Stimulated activated CD4-positive, alpha-beta T cell treated with anti-CD3 and anti-CD28 coated beads, Interleukin-15, amount 100 ng/mL, for 24 hours (primary cell): ENCODE measurements around the gene PTPRG.

ENCODE experiments used
- DNase-seq: peaks from one replicate; pipeline ENCODE4 v3.0.0-alpha.2; 2020

The PTPRG gene

DNA sequence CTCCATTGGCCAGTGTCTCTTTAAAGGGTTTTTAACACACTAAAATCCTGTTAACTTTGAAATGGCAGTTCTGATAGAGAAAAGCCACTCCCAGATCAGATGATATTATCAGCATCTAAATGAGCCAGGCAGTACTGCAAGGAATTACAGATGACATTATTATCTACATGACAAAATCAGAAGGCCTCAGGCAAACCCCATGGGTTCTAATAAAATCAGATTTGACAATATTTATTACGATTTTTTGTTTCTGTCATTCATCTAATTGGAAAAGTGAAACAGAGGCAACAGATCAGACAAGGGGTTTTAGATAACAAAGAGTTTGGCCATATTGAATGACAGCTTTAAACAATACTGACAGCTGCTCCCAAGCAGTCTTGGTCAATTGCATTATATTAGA, 699.3 kb downstream of the PTPRG start:
- DNase-seq: no peak

DNA sequence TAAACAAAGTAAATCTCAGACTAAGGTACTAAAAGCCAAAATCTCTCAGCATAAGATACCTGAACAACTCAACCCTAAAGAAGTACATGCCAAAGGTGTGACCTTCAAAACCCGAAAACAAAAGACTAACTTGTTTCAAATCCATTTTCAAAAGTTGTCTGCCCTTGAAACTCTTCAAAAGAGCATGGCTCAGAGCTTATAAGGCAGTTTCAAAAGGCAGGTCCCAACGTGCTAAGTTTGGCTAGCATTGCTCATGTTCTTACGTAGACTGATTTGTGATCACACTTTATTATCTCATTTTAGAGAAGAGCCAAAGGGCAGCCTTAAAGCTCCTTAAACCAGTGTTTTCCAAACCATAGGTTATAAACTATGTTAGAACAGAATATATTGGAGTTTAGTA, 699.8 kb downstream of the PTPRG start:
- no peak for DNase-seq

DNA sequence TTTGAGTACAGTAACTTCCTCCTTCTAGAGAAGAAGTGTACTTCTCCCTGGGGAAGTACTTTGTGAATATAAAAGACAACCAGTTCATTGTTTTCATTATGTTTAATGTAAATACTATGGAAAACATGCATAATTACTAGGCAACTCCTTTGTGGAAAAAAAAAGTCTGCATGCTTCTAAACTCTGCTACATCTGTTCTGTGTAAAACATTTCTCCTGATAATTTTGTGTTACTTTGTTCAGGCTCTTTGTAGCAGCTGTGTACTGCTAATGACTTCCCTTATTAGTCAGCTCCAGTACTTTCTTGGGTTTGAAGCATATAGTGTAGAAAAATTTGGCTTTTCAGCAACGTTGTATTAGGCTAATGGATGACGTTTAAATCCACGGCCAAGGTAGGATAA, 700.4 kb downstream of the PTPRG start:
- no peak for DNase-seq

DNA sequence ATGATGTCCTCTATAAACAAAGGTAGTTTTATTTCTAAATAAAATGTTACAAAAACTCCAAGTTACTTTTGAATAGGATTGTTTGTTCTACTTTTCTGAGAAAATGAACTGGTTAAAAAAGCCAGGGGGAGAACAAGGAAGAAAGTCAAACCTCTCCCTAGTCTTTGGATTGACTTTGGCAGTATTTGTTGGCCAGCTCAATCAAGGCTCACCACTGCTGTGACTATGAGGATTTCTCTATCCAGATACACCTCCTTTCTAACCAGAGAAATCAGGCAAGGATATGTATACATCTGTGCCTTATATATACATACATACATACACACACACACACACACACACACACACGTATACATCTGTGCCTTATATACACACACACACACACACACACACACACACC, 704.2 kb downstream of the PTPRG start:
- DNase-seq: no peak

DNA sequence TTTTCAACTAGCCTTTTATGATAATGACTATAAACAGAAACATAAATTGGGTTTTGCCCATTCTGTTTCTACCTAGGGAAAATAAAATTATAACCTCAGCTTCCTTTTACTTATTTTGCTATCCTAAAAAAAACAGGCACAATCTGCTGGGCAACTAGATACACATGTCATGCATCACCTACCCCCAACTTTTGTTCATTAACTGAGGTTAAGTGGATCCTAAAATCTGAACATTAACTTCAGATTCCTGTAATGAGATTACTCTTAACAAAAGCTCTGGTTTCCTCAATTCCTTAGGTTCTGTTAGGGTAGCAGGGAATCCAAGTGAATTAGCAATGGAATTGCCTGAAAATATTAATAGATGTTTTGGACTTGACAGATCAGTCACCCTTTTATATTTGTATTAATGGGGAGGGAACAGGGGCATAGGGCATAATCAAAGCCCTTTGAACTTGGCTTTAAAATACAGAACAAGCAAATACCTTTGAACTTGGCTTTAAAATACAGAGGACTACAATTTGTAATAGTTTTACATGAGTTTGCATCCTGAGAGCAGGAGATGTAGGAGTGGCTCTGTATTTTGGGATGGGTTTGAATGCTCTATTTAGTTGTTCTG, 705.4 kb downstream of the PTPRG start:
- DNase-seq: no peak

DNA sequence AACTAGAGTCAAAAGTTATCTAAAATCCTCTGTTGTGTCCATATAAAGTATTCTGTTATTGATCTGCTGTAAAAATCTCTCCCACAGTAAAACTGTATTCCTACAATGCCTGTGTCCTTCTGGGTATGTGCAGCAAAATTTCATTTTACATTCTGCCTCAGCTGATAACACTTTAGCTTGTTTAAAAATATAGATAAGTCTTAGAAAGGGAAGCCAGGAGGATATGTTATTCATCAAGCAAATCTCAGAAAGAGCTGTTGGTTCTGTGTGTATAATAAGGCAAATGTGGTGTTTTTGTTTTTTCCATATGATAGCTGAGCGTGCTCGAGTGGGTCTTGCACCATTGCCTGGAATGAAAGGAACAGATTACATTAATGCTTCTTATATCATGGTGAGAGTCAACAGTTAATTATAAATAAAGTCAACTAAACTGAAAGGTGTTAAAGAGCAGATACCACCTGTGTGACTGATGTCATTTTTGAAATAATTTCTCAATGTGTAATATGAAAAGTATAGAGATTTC, 715.3 kb downstream of the PTPRG start:
- DNase-seq: no peak

DNA sequence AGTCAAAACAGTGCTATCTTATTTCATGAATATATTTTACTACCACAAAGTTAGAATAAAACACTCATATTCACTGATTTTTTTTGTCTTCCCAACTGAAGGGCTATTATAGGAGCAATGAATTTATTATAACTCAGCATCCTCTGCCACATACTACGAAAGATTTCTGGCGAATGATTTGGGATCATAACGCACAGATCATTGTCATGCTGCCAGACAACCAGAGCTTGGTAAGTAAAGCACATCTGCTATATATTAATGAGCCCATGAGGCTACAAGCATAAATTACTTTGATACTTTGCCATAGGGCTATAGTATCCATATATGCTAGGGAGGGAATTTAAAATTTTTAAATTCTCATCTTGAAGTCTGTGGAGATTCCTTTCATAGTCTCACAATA, 716.1 kb downstream of the PTPRG start:
- no peak for DNase-seq

DNA sequence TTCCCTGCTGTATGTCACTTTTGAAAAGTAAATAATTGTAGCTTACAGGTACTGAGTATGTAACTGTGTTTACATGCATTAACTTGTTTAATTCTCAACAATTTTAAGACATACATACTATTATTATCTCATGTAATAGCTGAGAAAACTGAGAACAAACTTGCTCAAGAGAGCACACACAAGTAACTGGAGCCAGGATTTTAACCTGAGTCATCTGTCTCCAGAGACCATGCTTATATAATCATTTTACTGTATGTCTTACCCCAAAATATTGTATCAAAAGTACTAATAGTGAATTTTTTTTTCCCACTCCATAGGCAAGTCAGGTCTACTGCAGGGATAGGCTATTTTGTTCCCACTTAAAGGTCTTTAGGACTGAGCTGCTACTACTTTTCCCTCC, 716.6 kb downstream of the PTPRG start:
- DNase-seq: no peak

DNA sequence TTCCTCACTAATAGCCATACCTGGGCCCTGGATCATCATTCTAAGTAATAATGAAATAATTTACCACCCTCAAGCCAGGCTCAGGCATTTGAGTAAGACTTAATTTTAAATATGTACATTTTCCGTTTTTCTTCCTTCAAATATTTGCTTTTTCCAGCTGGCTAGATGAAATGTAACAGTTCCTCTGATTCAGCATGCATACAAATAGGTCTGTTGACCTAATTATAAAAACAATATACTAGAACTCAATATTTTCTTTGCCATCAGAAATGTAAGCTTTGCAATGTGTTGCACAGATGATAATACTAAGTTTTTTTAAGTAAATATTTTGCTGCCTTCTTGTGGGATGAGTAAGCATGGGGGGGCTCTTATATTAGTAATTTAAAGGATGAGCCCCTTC, 720.4 kb downstream of the PTPRG start:
- no peak for DNase-seq

DNA sequence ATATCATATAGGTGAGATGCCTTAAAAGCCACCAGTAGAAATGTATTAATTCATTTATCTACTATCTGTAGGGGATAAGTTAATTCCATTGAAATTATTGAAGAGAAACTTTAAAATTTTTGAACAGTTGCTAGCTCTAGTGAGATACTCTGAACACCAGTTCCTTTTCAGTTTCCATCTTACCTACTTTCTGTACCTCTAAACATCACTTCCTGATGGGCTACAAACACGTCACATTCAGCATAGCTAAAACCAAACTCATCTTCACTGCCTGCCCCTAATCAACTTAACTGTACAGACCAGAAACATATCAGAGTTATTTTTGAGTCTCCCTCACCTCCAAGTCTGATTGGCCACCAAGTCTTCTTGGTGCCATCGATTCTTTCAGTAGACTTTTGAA, 723.1 kb downstream of the PTPRG start:
- DNase-seq: no peak

DNA sequence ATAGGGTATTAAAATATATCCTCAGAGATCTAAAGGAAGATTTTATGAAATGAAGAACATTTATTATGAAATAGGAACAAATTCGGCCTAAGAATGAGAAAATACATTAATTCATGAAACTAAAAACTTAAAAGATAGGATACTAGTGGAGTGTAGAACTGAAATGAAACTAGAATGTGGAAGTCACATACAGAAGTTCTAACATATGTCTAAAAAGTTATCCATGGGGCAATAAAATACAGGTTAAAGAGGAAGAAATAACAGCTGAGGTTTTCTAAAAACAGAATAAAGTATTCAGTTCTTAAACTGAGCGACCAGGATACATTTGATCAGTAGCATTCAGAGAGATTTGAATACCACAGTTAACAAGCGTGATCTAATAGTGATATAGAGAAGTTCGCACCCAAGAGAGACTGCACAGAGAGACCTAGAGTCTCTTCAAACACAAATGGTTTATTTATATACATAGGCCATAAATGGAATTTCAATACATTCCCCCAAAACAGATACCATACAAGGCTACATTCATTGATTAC, 726.1 kb downstream of the PTPRG start:
- no peak for DNase-seq

DNA sequence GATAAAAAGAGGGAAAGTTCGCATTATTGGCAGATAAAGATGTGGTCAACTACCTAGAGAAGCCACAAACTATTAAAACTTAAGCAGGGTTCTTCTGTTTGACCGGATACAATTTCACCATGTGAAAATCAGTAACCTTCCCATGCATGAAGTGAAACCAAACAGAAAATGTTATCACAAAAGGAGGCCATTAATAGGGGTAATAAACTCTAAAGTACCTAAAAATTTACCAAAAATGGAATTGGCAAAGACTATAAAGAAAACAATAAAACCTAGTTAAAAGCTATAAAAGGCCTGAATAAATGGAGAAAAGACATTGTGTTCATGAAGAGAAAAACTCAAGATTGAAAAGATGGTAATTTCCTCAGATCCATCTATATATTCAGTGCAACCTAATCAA, 728.6 kb downstream of the PTPRG start:
- DNase-seq: no peak

DNA sequence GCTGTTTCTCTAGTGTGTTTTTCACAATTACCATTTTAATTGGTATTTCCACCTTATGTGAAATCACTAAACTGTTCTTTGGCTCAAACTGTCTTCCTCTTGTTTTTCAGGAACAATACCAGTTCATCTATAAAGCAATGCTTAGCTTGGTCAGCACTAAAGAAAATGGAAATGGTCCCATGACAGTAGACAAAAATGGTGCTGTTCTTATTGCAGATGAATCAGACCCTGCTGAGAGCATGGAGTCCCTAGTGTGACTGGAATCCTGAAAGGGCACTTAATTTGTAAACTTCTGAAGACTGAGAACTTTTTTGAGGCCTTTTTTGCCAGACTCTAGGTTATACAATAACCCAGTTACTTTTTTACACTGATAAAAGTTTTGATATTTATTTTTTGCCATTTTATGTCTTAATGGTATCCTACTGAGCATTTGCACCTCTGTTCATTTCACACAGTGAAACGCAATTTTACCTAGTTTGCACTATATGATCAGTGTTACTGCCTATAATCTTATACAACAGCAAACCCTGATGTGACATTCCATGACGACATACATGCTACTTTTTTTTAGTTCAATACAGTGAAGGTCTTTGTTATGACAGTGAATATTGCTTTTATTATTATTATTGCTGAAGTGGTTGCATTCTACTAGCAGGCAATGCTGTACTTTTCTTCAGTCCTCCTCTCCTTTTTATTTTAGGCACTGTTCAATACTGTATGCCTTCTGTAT, 731.8 kb downstream of the PTPRG start:
- DNase-seq: no peak

DNA sequence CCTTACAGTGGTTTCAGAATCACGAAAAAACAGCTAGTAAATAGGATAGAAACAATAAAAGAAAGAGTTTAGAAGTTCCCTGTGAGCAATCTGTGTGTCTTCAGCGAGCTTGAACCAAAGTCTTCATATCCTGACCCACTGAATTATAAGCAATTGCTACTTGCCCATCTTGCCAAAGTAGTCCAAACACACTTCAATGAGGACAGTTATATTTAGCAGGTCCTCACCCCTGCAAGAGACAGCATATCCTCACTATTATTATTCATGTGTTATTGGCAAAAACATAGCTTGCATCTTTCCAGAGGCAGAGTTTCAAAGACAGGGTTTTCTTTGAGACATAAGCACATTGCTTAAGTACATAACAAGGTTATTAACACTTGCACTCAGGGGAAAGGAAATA, 734.2 kb downstream of the PTPRG start:
- DNase-seq: no peak

DNA sequence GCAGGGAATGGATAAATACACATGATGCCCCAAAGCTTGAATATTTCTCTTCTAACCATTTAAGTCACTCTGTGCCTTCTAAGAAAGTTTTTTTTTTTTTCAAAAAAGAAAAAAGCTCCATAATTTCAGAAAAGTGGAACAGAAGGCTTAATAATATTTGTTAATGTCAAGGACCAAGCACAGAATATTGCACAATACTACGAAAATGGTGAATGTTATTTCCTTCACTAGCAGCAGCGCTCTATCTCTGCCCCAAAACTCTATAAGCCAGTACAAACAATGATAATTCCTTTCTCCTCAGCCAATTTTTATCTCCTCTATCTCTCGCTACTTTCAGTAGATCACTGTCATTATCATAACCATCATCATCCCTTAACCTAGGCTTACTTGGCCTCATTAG, 739.2 kb downstream of the PTPRG start:
- no peak for DNase-seq

DNA sequence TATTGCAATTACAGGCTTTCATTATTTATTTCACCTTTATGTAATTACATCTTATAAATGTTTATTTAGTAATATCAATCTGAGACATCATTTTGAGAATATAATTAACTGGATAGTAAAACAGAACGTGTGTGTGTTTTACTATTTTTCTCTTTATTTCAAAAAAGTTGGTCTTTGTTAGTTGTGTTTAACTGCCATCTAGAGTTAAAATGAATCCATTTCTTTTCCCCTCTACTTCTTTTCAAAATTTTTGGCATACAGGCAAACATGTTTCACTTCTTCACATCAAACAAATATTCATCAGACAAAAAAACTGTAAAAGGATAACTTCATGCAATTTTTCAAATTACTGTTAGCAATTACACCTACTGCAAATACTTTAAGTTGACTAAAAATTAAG, 750.8 kb downstream of the PTPRG start:
- DNase-seq: no peak

DNA sequence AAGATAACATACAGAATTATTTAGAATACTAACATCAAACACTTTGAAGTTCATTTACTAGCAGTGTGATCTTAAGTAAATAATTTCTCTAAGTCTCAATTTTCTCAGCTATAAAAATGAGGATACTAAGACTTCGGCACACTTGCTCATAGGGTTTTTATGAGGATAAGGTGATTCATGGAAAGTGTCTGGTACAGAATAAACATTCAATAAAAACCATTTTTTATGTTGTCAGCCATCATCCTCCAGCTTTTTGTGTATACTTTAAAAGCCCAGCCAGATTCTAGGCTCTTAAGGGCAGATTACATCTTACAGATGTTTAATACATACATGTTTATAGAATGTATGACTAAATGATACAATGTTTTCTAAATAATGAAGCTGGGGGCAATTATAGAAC, 755.2 kb downstream of the PTPRG start:
- no peak for DNase-seq

DNA sequence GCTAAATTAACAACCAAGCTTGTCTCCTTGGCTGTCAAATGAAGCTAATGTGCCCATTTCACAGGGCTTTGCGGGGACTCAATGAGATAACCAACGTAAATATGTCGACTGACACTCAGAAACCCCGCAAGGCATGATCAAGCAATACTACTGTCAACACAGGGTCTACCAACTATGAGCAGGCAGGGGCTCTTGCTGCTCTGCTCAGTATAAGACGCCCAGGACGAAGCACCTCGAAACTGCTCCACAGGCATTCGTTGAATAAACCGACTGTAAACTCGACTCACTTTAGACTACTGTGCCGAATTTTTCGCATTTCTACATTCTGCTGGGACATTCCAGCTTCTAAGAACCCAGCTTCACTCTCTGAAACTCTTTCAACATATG, 757.0 kb downstream of the PTPRG start:
- DNase-seq: no peak

DNA sequence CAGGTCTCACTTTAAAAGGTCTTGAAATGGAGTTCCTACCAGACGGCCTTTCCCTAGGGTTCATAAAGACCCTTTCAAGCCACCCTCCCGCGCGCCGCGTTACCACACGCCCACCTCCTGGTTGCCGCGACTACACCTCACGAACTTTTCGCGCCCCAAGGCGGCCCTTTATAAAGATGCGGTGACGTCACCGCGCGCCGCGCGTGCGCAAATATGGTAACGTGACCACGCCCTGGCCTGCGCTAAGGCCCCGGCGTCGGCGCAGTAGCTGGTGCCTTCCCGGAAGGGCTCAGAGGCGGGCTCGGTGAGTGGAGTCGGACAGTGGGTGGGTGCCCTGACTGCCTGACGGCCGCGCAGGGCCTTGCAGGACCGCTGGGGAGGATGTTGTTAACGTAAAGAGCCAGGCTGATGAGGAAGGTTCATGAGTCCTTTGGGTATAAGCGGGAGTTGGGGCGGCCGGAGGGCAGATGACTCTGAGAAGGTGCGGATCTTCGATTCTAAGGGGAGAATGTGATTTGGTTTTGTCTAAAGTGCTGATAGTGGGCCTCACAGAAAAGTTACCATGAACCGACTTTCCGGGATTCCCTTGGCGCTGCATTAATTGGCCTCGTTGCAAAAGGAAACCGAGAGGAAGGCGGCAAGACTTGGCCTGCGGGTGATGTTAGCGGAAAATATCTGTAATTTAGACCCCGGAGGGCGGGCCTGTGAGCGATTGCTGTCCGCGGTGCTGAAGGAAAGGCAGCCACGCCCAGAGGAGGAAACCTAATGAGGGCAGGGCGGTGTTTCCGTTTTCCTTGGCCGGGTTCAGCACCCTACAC, 757.6 kb downstream of the PTPRG start:
- peak; percentile 80 for DNase-seq

DNA sequence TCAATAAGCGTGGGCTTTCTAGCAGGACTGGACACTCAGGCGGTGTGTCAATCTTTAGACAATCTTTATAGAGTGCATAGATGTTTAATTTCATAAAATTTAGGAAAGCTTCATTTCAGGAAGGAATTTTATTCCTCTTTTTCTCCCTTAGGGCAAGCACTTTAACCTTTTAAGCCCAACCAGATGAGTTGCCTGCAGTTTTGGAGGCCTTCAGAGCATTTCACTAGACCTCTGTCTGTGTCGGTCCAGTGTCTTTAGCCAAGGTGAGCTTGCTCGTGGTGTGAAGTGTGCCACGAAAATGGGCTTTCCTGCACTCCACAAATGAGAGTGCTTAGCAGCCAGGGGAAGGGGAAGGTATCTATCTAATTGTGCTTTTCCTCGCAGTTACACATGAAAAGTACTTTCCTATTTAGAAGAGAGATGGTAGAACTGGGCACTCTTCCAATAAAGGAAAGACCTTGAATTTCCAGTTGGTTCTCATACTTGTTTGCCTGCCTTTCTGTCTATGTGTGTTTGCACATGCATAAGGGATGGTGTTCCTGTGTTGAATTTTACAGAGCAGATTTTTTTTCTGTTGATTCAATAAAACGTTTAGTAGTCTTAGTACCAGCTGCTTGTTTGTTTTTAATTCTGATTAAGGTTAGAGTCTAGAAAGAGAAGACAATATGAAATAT, 758.3 kb downstream of the PTPRG start:
- DNase-seq: no peak

DNA sequence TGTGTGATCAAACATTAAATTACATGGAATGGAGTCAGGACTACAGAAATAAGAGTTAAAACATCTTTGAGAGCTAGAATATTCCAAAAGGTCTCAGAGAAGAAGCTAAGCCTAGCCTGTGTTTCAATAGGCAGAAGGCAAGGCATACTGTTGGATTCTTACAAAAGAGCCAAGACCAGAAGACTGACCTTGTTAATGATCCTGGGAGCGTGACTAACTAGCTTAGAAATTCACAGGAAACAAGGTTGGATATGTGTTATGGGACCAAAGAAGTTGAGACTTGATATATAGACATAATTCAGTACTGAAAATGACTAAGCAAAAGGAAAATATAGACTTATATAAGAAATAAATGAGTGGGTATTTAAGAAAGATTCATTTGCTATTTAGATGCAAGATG, 761.9 kb downstream of the PTPRG start:
- DNase-seq: no peak

DNA sequence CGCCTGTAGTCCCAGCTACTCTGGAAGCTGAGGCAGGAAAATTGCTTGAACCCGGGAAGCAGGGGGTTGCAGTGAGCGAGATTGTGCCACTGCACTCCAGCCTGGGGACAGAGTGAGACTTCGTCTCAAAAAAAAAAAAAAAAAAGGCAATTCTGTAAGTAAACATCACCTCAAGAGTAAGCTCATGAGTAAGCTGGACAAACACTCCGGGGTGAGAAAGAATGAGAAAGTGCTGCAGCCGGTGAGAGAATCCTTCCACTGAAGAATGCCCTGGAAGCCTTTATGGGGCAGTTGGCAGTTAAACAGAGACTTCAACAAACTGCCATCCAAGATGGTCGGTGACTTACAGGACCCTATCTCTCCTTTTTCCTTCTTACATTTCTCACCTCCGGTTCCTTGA, 764.5 kb downstream of the PTPRG start:
- no peak for DNase-seq

DNA sequence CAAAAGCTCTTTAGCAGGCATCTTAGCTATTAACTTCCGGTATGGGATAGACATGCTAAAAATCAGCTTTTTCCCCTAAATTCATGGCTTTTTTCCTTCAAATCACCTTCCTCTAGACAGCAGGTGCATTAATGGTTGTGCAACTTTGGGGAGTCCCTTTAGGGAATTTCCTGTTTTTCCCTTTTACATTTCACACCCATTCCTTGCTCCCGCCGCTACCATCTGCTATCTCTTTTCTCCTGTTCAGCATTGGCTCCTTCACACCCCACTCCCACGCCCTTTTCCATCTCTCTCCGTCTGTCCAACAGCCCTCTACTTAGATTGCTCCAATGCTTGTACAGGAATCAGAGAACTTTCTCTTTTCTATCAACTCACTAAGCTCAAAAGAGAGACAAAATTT, 768.6 kb downstream of the PTPRG start:
- no peak for DNase-seq
